Fibroblast of skin of back (primary cell): Measurements from ENCODE around the gene DNASE2.

ENCODE experiments used
- DNase-seq: peaks from one replicate; pipeline ENCODE4 v3.0.0-alpha.2; 2013

DNASE2 gene

GRCh38 chr19:12886651-12886968 is 5.4 kb upstream of the DNASE2 start:
- DNase-seq: no peak

- DNase-seq: no peak
Measured at GRCh38 chr19:12885749-12886650, 4.8 kb upstream of the DNASE2 start.

GRCh38 chr19:12884926-12885748 is 3.9 kb upstream of the DNASE2 start:
- peak; percentile 48 for DNase-seq

- DNase-seq: no peak
Measured at GRCh38 chr19:12884627-12884925, 3.3 kb upstream of the DNASE2 start.

GRCh38 chr19:12884202-12884601 is 3.0 kb upstream of the DNASE2 start:
- DNase-seq: no peak

GRCh38 chr19:12882589-12882988 is 1.3 kb upstream of the DNASE2 start:
- DNase-seq: no peak

GRCh38 chr19:12880551-12881171 is 588 bp downstream of the DNASE2 start:
- no peak for DNase-seq

GRCh38 chr19:12875086-12875485 is 6.2 kb downstream of the DNASE2 start:
- no peak for DNase-seq

GRCh38 chr19:12873891-12874745 is 7.1 kb downstream of the DNASE2 start:
- no peak for DNase-seq

- peak; percentile 53 for DNase-seq
Measured at GRCh38 chr19:12872941-12873890, 8.0 kb downstream of the DNASE2 start.

GRCh38 chr19:12872255-12872654 is 9.0 kb downstream of the DNASE2 start:
- DNase-seq: no peak

- DNase-seq: no peak
Measured at GRCh38 chr19:12871681-12872080, 9.6 kb downstream of the DNASE2 start.

- DNase-seq: peak; percentile 13
Measured at GRCh38 chr19:12868540-12869112, 12.6 kb downstream of the DNASE2 start.

GRCh38 chr19:12867120-12868099 is 13.8 kb downstream of the DNASE2 start:
- peak; percentile 45 for DNase-seq

- no peak for DNase-seq
Measured at GRCh38 chr19:12866416-12867119, 14.7 kb downstream of the DNASE2 start.

GRCh38 chr19:12865746-12866415 is 15.4 kb downstream of the DNASE2 start:
- DNase-seq: no peak

GRCh38 chr19:12864721-12865715 is 16.2 kb downstream of the DNASE2 start:
- no peak for DNase-seq
